ENCODE measurements around the gene DENND2A.
A peak's percentile ranks its signal among the peaks of the same experiment; 100 is the strongest.
"Not testable (repeated sequence)": the region's sequence is repeated elsewhere in the genome, so short reads cannot be mapped to it uniquely, and the experiment has no call there.

DENND2A gene

DNA sequence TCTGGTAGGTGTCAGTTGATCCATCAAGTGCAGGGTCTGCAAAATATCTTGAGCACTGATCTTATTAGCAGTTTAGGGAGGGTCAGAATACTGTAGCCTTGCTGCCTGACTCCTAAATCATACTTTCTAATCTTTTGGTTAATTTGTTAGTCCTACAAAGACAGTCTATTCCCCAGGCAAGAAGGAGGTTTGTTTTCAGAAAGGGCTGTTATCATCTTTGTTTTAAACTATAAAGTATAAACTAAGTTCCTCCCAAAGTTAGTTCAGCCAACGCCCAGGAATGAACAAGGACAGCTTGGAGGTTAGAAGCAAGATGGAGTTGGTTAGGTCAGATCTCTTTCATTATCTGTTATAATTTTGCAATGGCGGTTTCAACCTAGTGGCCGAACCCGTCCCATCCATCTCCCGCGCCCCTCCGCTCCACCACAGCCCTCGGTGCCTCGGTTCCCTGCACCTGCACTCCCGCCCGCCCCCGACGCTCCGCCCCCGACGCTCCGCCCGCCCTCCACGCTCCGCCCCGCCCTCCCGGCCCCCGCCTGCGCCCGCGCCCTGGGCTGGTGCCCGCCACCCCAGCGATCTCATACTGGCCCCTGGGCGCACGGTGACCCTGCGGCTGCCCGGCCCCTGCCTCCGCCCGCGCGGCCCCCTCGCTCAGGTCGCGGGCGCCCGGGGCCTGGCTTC is 31.9 kb upstream of the DENND2A start, which contains the start of gene ADCK2:
TSS of gene ADCK2 (plus strand) at position 564 of the 681 bp plus-strand sequence. CDS start 386 bp downstream, outside the sequence.
- peak; percentile 43 for DNase-seq

DNA sequence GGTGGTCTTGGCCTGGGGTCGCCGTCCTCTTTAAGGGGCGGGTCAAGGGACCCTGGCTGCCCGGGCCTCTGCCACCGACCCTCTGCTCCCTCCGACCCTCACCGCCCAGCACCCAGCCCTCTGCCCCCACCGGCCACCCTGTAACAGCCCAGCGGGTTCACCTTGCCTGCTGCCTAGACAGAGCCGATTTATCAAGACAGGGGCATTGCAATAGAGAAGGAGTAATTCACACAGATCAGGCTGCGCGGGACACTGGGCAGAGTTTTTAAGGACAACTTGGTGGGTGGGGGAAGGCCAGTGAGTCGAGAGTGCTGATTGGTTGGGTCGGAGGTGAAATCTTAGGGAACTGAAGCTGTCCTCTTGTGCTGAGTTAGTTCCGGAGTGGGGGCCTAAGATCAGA is 31.4 kb upstream of the DENND2A start:
- DNase-seq, result no peak

DNA sequence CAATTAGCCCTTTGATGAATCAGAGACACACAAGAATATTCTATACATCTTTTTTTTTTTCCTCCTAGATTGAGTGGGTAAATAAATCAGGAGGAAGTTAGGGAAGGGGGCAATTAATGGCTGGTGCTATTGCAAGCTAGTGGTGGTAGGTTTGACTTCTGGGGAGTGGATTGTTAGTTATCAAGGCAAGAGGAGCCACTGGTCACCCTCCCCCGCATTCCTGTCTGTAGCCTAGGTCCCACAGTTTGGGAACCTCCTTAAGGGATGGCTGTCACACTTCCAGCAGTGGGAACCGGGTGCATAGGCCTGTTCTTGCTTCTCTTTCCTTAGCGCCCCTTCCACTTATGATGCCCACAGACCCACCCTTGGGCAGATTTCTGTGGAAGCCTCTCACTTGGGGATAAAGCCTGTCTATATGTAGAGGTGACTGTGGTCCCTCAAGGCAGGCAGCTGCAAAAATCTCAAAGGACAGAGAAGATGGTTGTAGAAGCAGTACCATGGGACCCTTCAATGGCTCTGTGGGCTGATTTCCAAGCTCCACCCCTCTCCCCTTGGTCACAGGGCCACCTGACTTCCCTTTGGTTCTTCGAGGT is 29.8 kb upstream of the DENND2A start:
- no peak for DNase-seq

DNA sequence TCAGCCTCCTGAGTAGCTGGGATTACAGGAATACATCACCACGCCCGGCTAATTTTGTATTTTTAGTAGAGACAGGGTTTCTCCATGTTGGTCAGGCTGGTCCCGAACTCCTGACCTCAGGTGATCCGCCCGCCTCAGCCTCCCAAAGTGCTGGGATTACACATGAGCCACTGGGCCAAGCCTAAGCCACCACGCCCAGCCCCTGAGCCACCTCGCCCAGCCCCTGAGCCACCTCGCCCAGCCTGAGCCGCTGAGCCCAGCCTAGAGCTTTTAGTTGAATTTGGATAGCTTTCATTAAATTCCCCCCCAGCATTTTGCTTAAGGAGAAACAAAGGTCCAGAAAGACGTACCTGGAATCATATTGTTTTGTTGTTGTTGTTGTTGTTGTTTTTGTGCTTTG is 29.2 kb upstream of the DENND2A start:
- DNase-seq, result not testable (repeated sequence)

DNA sequence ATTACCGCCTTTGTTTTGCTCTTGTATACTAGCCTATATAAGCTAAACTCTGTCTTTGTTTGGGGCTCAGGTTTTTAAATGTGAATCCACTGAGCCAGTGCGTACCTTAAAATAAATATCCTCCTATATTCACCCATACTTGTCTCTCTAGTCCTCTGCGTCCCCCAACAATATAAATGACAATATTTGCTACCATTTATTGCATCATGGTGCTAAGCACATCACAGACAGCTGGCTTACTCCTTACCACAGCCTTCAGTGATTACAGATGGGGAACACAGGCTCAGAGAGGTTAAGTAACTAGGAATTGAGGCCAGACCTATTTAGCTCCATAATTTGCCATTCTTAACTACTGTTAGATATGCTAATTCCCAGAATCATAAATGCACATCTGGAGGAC is 28.7 kb upstream of the DENND2A start:
- no peak for DNase-seq

DNA sequence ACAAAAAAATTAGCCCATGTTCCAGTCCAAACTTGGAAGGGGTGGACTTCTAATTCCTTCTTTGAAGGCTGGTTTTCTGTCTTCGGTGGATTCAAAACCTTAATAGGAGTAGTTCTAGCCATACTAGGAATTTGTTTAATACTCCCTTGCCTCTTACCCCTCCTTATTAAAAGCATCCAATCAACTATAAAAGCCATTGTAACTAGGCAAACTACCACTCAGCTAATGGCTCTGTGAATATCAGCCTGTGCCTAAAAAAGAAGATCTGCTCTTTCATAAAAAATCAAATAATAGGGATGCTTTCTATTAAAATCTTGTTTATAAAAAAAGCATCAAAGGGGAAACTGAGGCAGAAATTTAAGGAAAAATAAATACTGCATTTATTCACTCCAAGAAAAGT is 28.0 kb upstream of the DENND2A start:
- no peak for DNase-seq

DNA sequence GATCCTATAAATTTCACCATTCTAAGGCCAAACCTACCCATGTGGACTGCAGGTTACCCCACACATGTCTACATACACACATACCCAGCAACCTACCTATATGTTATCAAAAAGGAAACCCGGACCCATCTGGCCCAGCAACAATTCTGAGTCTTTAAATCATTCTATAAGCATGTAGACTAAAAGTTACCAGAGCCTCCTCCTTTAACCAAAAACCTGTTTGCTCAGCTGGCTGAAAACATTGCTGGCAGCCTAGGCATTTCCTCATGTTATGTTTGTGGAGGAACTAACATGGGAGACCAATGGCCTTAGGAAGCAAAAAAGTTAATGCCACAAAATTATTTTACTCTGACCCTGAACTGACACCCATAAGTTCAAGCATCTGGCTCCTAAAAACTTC is 26.9 kb upstream of the DENND2A start:
- DNase-seq, result no peak

DNA sequence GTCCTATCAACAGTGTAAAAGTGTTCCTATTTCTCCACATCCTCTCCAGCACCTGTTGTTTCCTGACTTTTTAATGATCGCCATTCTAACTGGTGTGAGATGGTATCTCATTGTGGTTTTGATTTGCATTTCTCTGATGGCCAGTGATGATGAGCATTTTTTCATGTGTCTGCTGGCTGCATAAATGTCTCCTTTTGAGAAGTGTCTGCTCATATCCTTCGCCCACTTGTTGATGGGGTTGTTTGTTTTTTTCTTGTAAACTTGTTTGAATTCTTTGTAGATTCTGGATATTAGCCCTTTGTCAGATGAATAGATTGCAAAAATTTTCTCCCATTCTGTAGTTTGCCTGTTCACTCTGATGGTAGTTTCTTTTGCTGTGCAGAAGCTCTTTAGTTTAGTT is 22.3 kb upstream of the DENND2A start:
- DNase-seq, result not testable (repeated sequence)

DNA sequence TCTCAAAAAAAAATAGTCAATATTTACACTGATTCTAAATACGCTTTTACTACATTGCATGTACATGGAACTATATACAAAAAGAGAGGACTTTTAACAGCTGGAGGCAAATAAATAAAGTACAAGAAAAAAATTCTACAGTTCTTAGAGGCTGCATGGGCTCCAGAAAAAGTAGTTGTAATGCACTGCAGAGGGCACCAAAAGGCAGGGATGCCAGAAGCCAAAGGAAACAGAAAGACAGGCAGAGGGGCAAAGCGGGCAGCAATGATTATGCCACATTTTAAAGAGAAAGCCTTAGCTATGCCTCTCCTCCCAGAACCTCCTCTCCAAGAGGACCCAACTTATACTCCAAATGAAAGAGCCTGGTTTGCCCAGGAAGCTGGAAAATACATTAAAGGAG is 20.5 kb upstream of the DENND2A start:
- DNase-seq, result no peak

DNA sequence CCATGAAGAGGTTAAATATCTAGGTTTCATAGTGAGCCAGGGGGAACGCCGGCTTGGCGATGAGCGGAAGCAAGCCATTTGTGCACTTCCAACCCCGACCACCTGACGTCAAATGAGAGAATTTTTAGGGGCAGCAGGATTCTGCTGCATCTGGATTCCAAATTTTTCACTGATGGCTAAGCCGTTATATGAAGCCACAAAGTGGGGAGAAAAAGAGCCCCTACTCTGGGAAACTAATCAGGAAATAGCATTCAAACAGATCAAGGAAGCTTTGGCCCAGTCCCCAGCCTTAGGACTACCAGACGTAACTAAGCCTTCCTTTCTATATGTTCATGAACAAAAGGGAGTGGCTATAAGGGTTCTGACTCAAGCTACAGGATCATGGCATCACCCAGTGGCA is 19.2 kb upstream of the DENND2A start:
- no peak for DNase-seq

DNA sequence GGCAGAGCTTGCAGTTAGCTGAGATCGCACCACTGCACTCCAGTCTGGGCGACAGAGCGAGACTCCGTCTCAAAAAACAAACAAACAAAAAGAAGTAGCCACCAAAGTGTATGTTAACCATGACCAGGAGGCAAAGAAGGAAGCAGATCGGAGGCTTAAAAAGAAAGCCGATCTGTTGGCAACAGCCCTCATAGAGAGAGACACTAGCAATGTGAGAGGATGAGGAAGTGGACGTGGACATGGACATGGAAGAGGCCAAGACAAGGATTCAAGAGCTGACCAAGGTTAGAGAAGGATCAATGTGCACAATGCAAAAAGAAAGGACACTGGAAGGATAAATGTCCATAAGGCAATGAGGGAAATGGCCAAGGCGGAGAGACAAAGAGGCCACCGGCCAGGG is 17.3 kb upstream of the DENND2A start:
- no peak for DNase-seq

DNA sequence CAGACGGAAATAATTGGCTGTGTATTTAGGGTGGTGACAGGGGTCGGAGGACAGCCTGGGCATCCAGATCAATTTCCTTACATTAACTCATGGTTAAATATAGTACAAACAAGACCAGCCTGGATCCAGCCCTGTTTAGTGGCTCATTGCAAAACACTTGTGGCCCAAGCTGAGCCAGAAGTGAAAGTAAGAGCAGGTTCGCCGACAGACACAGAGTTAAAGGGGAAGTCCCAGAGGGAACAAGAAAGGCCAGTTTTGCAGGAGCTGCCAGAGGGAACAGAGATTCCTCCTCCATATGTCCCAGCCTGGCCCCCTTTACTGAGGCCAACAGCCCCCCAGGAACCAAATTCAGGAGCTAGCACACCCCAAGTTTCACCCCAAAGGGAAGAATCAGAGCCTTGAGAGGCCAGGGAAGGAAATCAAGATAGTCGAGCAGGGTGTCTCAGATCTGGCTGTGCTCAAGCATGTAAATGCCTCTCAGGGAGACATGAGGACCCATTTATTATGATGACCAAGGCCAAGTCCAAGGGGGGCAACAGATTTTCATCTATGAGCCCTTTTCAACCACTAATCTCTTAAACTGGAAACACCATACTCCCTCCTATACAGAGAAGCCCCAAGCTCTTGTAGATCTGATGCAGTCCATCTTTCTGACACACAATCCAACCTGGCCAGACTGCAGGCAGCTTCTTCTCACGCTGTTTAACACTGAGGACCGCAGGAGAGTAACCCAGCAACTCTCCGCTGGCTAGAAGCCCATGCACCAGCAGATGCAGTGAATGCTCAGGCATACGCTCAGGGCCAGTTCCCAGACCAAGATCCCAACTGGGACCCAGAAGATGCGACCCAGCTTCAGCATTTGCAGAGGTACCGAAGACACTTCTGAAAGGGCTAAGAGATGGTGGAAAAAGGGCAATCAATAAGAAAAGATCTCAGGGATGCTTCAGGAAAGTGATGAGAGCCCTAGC is 16.2 kb upstream of the DENND2A start:
- DNase-seq, result no peak

DNA sequence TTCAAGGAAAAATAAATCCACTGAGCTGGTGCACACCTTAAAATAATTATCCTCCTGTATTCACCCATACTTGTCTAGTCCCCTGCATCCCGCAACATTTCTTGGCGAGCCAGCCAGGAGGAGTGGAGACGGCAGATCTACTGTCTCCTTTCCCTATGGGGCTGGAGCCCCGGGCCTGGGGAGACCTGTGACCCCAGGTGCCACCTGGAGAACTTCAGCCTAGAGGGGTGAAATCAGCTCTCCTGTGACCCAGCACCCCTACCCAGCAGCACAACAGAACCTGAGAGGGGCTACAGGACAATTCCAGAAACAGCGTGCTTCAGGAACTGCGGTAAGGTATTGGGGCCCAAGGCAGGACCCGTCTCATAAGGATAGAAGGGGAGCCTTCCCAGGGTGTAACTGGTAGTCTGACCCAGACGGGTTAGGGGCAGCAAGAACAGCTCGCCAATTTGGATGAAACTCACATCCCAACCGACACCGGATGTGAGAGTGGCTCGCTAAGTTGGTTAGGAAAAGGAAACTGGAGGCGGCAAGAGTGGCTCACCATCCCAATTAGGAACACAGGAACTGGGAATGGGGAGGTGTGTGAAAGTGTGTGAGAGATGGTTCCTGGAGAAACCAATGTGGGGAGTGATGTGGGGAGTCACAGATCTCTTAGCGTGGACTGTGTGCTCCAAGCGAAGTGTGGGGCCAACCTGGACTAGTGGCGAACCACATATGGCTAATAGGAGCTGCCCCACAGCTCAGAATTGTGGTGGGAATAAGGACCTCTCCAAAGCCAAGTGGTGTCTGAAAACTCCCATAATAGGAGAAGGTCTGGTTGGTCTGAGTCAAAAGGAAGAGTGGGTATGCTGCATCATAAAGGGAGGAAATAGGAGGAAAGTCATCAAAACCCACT is 15.1 kb upstream of the DENND2A start:
- no peak for DNase-seq

DNA sequence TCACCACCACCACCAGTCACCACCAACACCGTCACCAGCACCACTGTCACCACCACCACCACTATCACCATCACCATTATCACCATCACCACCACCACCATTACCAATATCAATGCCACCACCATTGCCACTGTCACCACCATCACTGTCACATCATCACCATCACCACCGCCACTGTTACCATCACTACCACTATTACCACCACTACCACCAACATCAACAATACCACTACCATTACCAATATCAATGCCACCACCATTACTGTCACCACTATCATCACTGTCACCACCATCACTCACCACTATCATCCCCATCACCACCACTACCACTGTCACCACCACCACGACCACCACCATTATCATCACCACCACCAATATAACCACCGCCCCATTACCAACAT is 14.0 kb upstream of the DENND2A start:
- no peak for DNase-seq

DNA sequence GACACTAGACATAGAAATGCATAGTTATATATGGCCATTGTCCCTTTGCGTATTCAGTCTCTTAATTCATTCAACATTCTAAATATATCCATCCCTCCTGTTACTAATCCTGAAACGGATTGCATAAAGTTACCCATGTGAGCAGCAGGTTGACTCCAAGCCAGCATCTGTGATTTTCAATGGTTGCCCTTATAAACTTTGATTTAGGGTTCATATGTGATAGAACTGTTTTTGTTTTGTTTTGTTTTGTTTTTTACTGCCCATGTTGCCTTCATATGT is 13.4 kb upstream of the DENND2A start:
- no peak for DNase-seq

DNA sequence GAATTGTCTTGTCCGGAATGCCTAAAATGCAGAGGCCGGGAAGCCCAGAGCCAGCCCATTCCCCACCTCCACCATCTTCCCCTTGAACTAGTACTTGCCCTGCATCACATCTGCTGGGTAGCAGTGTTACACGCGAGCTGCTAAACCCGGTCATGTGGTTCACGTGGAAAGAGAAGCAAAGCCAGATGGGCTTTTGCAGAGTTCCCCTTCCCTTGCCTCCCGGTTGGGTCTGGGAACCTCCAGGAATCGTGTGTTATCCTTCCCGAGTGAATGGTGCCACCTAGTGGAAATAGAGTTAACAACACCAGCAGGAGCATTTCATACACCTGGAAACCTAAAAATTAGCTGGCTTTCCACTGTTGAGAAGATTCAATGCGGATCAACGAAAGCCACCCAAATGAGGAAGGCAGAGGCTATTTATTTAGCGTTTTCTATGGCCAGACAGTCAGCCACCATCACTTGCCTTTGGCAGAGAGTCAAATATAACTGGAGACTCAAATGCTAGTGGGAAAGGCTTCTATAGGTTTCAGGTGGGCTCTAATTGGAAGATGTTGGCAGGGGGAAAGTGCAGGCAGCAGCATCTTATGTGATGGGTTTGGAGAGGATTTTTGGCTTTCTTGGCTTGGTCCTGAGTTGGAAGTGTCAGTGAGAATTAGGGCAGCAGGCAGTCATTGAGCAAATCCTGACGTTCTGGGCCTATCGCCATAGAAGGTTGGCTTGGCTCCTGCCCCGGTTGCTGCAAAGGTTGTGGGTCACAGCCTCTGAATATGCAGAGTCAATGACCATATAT is 12.9 kb upstream of the DENND2A start:
- DNase-seq, result peak; percentile 76

DNA sequence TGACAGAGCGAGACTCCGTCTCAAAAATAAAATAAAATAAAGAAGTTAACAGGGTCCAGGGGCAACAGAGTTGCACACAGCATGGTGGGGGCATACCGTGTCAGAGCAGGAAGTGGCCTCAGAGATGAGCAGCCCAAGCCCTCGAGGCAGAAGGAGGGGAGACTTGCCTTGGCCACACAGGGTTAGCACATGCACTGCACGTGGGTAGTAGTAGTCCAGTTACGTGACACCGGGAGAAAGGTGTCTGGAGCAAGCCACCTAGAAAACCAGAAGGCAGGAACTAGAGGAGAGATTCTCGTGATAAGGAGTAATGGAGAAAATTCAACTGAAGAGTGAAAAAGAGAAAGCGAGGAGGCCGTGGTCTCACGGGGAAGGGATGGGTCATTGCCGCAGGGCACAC is 9.8 kb upstream of the DENND2A start:
- no peak for DNase-seq

DNA sequence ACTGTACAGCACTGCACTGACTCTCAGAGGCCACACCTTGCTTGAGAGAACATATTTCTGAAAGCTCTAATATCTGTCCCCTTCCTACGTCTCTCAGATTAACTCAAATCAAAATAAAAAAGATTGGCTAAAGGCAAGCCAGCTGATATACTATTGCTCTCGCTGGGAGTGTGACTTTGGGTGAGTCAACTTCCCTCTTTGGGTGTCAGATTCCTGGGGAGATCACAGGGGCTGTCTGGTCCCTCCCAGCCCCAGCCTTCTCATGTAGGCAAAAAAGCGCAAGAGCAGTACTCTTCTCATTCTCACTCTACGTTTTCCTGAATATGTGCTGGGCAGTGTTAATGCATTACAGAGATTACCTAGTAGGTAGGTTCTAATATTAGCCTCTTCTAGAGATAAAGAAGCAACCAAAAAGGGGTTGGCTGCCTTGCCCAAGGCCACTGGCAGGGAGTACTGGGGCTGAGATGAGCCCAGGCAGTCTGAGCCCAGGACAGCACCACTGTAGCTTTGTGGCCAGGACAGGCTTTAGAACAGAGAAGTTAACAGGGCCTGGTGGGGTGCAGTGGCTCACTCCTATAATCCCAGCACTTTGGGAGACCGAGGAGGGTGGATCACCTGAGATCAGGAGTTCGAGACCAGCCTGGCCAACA is 9.1 kb upstream of the DENND2A start:
- DNase-seq, result no peak

DNA sequence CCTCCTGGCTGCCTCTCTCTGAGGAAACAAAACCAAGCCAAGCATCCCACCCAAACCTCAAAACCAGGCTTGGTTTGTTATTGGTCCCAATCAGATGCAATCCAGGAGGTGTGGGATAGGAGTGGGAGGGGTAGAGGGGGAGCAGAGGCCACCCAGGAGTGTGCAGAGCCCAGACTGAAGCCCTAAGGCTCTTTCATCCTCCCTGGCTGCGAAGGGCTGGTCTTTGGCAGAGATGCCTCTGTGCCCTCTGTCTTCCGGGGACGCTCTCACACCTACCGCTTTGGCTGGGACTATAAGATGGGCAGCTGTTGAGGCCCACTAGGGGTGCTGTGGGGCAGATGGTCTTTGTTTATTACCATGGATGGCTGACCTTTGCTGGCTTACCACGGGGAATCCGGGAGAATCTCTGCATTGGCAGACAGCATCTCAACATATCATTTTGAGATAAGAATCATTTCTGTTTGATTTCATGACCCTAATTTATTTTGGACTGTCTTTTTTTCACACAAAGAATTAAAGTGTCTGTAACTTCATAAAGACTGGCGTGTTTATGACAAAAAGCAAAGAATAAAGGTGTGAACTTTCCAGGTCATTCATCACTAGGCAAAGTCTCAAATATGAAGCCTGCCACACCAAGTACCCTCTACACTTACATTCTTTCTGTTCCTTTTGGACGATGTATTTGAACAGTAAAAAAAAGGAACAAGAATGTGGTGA is 6.5 kb upstream of the DENND2A start:
- peak; percentile 69 for DNase-seq

DNA sequence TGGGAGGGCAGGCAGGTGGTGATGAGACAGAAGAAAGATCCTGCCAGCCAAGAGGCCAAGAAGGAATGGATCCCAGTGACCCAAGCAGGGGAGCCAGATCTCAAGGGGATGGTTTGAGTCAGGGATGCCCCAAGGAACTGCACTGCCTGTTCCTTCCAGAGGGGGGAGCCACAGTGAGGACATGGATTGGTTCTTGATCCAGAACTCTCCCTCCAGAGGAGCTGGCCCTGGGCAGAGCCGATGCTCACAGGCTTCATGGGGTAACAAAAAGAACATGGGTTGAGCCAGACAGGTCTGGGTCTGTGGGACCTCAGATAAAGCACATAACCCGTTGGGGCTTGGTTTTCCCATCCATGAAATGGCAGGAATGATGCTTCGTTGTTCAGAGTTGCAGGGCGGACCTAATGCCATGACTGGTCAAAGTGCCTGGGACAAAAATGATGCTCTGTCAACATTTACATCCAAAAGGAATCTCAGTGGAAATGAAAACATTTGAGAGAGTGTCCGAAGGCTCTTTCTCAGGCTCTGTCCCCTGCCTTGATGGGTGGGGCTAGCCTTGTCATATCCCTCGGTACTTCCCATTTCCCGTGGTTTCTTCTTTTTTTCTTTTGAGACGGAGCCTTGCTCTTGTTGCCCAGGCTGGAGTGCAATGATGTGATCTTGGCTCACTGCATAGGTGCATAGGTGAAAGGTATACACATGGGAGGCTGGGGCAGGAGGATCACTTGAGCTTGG is 4.7 kb upstream of the DENND2A start:
- no peak for DNase-seq

Data from NCI-H1105 treated with DMSO at 0.1 percent for 48 hours (cell line).